ENCODE measurements around the gene NR5A2.

DNA sequence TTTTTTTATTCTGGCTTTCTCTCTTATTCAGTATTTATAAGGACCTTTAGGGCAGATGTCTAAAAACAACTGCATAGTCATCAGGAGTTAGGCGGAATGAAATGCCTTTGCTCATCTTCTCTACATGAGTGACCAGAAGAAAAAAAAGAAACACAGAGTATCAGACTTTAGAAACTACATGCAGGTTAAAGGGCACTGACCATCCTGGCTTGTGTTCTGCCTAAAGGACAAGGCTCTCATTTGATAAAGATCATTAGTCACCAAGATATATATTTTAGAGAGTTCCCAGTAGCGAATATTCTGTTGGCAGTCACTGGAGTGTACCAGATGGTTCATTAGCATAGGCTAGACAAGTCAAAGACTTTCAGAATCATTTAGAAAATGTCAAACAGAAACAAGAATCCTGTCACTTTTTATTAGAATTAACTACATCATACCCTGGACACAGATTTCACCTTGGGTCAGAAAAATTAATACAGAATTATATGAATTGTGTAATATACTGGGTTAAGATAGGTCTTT, 145.6 kb downstream of the NR5A2 start:
- TF ChIP-seq POLR2A (IDR thresholded peaks at IDR 0.05): no peak
- TF ChIP-seq, protein P1, sequence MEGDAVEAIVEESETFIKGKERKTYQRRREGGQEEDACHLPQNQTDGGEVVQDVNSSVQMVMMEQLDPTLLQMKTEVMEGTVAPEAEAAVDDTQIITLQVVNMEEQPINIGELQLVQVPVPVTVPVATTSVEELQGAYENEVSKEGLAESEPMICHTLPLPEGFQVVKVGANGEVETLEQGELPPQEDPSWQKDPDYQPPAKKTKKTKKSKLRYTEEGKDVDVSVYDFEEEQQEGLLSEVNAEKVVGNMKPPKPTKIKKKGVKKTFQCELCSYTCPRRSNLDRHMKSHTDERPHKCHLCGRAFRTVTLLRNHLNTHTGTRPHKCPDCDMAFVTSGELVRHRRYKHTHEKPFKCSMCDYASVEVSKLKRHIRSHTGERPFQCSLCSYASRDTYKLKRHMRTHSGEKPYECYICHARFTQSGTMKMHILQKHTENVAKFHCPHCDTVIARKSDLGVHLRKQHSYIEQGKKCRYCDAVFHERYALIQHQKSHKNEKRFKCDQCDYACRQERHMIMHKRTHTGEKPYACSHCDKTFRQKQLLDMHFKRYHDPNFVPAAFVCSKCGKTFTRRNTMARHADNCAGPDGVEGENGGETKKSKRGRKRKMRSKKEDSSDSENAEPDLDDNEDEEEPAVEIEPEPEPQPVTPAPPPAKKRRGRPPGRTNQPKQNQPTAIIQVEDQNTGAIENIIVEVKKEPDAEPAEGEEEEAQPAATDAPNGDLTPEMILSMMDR (IDR thresholded peaks at IDR 0.05): no peak

Data from vagina (tissue), 2 donors.